Measurements from ENCODE around the gene BRD8.
"Not testable (repeated sequence)": the region's sequence is repeated elsewhere in the genome, so short reads cannot be mapped to it uniquely, and the experiment has no call there.

BRD8 gene, protein sequence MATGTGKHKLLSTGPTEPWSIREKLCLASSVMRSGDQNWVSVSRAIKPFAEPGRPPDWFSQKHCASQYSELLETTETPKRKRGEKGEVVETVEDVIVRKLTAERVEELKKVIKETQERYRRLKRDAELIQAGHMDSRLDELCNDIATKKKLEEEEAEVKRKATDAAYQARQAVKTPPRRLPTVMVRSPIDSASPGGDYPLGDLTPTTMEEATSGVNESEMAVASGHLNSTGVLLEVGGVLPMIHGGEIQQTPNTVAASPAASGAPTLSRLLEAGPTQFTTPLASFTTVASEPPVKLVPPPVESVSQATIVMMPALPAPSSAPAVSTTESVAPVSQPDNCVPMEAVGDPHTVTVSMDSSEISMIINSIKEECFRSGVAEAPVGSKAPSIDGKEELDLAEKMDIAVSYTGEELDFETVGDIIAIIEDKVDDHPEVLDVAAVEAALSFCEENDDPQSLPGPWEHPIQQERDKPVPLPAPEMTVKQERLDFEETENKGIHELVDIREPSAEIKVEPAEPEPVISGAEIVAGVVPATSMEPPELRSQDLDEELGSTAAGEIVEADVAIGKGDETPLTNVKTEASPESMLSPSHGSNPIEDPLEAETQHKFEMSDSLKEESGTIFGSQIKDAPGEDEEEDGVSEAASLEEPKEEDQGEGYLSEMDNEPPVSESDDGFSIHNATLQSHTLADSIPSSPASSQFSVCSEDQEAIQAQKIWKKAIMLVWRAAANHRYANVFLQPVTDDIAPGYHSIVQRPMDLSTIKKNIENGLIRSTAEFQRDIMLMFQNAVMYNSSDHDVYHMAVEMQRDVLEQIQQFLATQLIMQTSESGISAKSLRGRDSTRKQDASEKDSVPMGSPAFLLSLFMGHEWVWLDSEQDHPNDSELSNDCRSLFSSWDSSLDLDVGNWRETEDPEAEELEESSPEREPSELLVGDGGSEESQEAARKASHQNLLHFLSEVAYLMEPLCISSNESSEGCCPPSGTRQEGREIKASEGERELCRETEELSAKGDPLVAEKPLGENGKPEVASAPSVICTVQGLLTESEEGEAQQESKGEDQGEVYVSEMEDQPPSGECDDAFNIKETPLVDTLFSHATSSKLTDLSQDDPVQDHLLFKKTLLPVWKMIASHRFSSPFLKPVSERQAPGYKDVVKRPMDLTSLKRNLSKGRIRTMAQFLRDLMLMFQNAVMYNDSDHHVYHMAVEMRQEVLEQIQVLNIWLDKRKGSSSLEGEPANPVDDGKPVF

GRCh38 chr5:138178516-138179276 is at the start of gene BRD8, which contains the start of gene KIF20A:
Gene BRD8, minus strand, starts transcription at chr5:138178630. Its CDS starts 16 bp downstream, at chr5:138178614.
Gene KIF20A, plus strand, starts transcription at chr5:138179112. Its CDS starts 569 bp downstream, at chr5:138179681.
- DNase-seq (ENCODE audit: low spot score) = peak; percentile 95

GRCh38 chr5:138226910-138227309 is 48.5 kb upstream of the BRD8 start:
- no peak for DNase-seq (ENCODE audit: low spot score)

- DNase-seq (ENCODE audit: low spot score) = no peak
Measured at GRCh38 chr5:138224712-138225111, 46.3 kb upstream of the BRD8 start.

DNA sequence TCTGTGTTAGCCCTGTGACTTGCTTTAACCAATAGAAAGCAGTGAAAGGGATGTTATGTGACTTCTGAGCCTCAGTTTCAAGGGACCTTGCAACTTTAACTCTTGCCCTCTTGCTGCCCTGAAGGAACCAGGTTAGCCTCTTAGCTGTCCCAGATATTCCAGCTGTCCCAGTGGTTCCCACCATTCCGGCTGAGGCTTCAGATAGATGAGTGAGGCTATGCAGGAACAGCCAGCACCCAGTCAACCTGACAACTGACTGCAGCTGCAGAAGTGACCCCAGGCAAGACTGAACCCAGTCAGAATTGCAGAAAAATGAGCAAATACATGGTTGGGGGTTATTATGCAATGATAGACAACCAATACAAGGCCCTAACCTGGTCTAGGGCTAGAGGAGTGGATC is 45.1 kb upstream of the BRD8 start:
- DNase-seq (ENCODE audit: low spot score) = no peak

GRCh38 chr5:138216799-138217198 is 38.4 kb upstream of the BRD8 start:
- no peak for DNase-seq (ENCODE audit: low spot score)

- DNase-seq (ENCODE audit: low spot score) = peak; percentile 95
Measured at GRCh38 chr5:138213161-138214029, 35.0 kb upstream of the BRD8 start, which contains the start of gene CDC23. Gene CDC23, minus strand, starts transcription at chr5:138213323. Its CDS starts 11 bp downstream, at chr5:138213312.

DNA sequence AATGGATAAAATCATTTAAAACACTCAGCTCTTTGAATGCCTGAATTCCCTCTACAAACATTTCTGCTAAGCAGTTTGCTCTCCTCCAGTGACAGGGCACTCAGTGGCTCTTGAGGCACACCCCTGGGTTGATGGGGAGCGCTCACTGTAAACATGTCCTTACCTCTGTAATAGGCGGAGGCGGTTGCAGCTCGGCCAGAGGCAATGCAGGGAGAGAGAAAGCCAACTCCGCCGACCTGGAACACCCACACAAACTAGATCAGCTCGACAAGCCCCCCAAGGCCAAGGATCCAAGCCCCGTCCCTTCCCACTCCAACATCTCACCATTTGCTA is 34.4 kb upstream of the BRD8 start:
- no peak for DNase-seq (ENCODE audit: low spot score)

GRCh38 chr5:138210985-138211384 is 32.6 kb upstream of the BRD8 start:
- no peak for DNase-seq (ENCODE audit: low spot score)

DNA sequence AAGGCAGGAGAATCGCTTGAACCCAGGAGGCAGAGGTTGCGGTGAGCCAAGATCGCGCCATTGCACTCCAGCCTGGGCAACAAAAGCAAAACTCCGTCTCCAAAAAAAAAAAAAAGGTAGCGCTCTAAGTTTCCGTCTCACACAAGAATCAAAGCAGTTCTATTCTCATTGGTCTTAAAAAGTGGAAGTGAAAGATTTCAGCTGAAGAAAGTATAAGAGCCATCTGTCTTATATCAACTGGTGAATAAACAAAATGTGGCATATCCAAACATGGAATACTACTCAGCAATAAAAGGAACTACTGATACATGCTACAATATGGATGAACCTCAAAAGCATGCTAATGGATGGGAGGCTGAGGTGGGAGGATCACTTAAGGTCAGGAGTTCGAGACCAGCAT is 15.4 kb upstream of the BRD8 start:
- DNase-seq (ENCODE audit: low spot score) = not testable (repeated sequence)

GRCh38 chr5:138192826-138193225 is 14.4 kb upstream of the BRD8 start:
- DNase-seq (ENCODE audit: low spot score) = no peak

- DNase-seq (ENCODE audit: low spot score) = no peak
Measured at GRCh38 chr5:138188626-138189025, 10.2 kb upstream of the BRD8 start.

DNA sequence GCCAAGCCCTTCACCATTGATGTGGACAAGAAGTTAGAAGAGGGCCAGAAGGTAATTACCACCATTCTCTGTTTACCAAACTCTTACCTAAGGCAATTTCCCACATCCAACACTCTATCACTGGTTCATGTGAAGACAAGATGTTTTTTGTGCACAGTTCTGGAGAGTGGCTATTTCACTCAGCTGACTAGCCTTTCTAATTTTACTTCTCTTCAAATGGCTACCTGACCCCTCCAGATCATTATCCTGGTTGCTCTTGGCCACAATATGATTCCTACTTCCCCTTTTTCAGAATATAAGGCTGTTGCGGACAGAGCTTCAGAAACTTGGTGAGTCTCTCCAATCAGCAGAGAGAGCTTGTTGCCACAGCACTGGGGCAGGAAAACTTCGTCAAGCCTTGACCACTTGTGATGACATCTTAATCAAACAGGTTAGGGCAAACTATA is 7.6 kb upstream of the BRD8 start:
- no peak for DNase-seq (ENCODE audit: low spot score)

GRCh38 chr5:138182808-138183207 is 4.4 kb upstream of the BRD8 start:
- DNase-seq (ENCODE audit: low spot score) = no peak

DNA sequence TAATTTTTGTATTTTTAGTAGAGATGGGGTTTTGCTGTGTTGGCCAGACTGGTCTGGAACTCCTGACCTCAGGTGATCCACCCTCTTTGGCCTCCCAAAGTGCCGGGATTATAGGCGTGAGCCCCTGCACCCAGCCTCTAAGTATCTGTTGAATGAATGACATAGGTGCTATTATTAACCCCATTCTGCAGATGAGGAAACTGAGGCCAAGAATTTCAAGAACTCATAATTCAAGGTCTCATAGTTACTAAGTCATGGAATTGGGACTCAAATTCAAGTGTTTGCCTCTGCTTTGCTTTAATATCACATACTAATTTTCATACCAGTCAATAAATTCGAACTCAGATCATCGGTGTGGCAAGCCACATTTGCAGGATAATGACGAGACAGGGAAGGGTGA is 2.4 kb upstream of the BRD8 start:
- DNase-seq (ENCODE audit: low spot score) = no peak

GRCh38 chr5:138180183-138180782 is 1.9 kb upstream of the BRD8 start:
- no peak for DNase-seq (ENCODE audit: low spot score)

DNA sequence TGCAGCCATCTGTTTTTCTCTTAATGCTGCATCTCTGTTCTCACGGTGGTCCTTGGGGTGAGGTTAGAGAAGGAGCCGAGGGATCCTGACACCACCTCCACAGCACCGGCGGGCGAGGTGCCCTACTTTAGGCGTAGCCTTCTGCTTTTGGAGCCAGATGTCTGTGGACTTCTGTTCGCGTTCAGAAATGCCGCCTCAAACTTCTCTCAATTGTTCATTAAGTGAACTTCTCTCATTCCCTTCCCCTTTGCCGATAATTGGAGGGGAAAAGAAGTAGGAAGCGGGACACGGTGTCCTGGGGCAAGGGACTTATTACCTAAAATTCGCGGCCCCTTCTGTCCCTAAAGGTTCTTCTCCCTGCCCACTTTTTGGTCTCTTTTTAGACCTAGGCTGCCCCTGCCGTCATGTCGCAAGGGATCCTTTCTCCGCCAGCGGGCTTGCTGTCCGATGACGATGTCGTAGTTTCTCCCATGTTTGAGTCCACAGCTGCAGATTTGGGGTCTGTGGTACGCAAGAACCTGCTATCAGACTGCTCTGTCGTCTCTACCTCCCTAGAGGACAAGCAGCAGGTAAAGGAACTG is 937 bp upstream of the BRD8 start:
- DNase-seq (ENCODE audit: low spot score) = peak; percentile 49

GRCh38 chr5:138177941-138178515 is 402 bp downstream of the BRD8 start:
- peak; percentile 43 for DNase-seq (ENCODE audit: low spot score)

GRCh38 chr5:138170299-138170698 is 8.1 kb downstream of the BRD8 start:
- no peak for DNase-seq (ENCODE audit: low spot score)

DNA sequence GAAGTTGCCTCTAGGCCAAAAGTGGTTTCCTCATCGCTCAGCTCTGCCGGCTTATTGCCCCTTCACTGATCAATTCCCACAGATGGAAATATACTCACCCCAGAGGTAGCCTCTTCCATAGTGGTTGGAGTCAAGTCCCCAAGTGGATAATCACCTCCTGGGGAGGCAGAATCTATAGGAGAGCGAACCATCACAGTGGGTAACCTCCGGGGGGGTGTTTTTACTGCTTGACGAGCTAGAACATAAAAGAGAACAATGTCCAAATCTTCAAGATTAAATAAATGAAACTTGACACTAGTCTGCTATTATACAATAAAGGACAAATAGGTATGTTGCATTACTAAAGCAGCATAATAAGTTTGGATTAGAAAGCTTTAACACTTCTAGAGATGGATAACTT is 9.3 kb downstream of the BRD8 start:
- no peak for DNase-seq (ENCODE audit: low spot score)

Data from ecto neural progenitor cell (in vitro differentiated cells).